Uterus (tissue), 2 donors: Measurements from ENCODE around the gene GDPD1.

Source experiments
- POLR2A ChIP-seq, 2 donors: fragments of 450-650 bp; IDR thresholded peaks; one replicate each; pipeline ENCODE4 v1.6.1; 2016; ENCODE audit warnings: antibody characterized with exemption in 2 of 2, mild to moderate bottlenecking in 1 of 2, moderate library complexity in 1 of 2
- TF ChIP-seq, protein P1 (sequence below), 4 experiments: fragments of 200-600 bp in 2 of 4; fragments of 450-650 bp in 2 of 4; sonication (generic) in 2 of 4; IDR thresholded peaks; one replicate each; pipeline ENCODE4 v1.5.1; 2016 to 2019; ENCODE audit warnings: antibody characterized with exemption in 4 of 4, mild to moderate bottlenecking in 2 of 4, moderate library complexity in 1 of 4

DNA sequence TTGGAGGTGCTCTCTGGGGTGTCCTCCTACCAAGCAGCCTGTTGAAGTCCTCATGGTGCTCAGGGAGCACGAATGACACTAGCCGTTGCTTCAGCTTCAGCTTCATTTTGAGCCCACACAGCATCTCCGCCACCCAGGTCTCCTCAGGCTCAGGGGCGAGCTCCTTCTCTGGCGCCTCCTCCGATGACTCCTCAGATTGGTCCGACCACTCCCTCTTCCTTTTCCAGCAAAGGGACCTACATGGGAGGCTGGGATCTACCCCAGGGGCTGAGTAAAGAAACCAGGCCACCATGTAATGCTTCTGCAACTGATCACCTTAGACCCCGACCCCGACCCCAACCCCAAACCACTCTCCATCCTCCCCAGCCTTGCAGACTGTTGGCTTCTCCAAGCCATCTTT lies 38.8 kb upstream of the GDPD1 start:
- TF ChIP-seq, protein P1, sequence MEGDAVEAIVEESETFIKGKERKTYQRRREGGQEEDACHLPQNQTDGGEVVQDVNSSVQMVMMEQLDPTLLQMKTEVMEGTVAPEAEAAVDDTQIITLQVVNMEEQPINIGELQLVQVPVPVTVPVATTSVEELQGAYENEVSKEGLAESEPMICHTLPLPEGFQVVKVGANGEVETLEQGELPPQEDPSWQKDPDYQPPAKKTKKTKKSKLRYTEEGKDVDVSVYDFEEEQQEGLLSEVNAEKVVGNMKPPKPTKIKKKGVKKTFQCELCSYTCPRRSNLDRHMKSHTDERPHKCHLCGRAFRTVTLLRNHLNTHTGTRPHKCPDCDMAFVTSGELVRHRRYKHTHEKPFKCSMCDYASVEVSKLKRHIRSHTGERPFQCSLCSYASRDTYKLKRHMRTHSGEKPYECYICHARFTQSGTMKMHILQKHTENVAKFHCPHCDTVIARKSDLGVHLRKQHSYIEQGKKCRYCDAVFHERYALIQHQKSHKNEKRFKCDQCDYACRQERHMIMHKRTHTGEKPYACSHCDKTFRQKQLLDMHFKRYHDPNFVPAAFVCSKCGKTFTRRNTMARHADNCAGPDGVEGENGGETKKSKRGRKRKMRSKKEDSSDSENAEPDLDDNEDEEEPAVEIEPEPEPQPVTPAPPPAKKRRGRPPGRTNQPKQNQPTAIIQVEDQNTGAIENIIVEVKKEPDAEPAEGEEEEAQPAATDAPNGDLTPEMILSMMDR (IDR thresholded peaks at IDR 0.05): no peak
- TF ChIP-seq POLR2A (IDR thresholded peaks at IDR 0.05): no peak
